ENCODE measurements around the gene NOTCH1.

The NOTCH1 gene

DNA sequence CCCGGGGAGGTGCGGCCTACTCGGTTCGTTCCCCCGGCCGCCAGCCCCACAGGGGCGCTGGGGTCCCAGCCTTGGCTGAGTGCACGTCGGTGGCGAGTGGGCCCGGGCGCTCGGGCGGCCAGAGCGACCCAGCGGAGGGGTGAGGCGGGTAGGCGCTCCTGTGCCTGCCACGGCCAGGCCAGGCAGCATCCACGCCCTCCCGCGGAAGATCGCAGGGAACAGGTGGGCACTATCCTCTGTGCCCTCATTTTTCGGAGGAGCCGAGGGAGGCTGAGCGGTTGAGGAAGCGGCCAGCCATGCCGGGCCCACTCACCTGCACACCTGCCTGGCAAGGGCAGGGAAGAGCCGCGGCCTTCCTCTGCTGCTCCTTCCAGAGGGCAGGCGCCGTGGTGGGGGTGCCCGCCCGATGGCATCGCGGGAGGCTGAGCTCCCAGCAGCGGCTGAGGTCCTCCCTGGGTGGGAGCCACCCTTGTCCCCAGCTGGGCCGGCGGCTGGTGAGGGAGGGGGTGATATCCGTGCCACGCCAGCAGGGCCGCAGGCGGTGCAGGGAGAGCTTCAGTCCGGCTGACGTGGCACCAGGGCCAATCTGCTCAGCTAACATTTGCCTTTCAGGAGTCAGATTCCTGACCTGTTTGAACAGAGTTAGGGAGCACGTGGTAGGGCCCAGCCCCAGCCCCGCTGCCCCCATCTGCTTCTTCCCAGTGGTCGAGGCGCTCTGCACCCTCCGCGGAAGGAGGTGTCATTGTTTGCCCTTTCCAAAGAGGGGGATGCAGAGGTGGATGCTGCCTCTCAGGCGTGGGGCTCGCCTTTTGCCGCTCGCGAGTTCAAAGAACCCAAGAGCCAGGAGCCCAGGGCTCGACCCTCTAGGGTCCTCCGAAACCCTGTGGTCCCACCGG lies 61.4 kb downstream of the NOTCH1 start:
- no peak for DNase-seq

DNA sequence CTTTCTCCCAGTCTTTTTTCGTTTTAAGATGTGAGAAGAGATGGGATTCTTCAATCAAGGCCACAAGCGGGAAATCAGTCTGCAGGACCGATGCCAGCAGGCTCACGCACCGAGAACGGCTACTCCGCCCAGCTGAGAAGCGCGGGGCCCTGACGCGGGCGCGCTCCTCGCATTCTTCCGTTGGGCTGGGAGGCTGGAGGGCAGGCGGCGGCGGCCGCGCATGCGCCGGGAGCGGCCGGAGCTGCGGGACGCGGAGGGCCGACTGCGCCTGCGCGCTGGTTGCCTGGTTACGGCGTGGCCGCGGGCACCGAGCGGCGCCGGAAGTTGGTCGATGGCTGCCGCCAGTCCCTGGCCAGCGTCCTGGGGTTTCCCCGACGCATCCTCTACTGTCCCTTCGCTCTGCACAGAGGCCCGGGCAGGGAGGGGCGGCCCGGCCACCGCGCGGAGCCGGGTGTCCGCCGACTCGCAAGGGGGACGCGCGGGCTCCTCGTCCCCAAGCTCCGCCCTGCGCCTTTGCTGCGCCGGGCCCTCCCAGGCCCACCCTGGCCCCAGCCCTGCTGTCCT lies 62.2 kb downstream of the NOTCH1 start:
- peak; percentile 94 for DNase-seq

DNA sequence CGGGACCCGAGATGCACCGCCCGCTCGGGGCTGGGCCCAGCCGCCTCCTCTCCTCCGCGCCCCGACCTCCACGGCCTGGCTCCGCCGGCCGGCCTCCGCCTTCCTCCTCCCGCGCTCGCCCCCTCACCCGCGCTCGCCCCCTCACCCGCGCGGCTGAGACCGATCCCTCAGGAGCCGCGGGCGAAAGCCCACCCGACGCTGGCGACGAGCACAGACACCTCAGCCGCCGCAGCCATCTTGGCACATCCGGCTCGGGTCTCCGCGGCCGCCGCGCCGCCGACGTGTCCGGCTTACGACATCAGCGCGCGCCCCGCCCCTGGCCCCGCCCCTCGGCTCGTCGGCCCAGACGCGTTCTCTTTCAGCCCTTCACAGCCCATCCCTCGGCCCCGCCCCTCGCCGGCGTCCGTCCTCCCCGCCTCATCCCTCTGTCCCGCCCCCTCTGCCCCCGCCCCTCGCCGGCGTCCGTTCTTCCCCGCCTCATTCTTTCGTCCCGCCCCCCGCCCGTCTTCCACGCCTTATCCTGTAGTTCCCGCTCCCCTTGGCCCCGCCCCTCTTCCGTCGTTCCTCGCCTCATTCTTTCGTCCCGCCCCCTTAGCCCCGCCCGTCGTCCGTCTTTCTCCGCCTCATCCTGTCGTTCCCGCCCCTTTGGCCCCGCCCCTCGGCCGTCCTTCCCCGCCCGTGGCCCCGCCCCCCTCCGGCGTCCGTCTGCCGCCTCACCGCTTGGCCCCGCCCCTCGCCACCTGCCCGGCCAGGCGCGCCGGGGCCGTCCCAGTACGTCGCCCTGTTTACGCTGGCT lies 62.9 kb downstream of the NOTCH1 start, which contains the start of gene SEC16A:
Gene SEC16A (minus strand): TSS at position 248 of the 796 bp plus-strand sequence. CDS start 5,425 bp downstream, outside the sequence.
- DNase-seq: peak; percentile 100

DNA sequence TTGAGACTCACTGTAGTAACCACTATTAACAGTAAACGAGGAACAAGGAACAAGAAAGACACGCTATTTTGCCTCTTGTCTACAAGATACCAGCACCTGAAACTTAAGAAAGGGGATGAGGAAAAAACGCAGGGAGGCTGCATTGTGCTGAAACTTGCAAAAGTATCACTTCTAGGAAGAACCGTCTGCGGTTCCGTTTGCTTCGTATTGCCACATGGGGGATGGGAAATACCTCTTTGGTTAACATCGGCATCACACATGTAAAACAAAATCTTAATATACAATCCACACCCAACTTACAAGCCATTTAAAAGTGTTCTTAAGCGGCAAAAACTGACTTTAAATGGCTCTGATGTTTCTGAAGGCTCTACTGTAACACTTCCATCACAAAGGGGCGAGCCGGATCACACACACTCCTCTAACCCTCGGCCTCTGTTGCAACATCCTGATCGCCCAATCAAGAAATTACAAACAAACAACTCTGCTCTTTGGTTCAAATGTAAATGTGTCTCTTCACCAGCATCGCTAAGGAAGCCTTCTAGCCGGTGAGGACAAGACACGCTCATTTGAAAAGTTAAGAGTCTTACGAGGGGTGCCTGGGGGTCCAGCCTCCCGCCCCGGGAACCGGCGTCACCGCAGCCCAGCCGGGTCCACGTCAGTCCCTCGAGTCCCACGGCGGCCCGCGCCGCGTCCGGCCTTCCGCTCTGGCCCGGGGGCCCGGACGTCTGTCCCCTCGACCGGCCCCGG lies 63.6 kb downstream of the NOTCH1 start:
- peak; percentile 42 for DNase-seq

DNA sequence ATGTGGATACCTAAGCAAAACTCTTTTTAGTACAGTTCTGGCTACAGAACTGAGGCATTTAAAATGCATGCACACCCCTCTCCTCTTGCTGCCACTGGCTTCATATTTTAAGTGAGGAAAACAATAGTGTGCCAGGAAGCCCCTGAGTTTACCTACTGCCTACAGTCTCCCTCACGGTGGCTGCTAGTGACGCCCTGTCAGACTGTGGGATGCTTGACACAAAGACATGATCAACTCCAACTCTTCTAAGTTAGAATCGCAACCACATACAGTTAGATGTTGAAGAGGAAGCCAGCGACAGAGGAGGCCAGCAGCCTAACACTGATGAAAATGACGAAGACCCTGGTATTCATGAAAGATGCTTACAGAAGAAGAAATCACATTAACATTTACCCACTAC lies 64.3 kb downstream of the NOTCH1 start:
- no peak for DNase-seq

DNA sequence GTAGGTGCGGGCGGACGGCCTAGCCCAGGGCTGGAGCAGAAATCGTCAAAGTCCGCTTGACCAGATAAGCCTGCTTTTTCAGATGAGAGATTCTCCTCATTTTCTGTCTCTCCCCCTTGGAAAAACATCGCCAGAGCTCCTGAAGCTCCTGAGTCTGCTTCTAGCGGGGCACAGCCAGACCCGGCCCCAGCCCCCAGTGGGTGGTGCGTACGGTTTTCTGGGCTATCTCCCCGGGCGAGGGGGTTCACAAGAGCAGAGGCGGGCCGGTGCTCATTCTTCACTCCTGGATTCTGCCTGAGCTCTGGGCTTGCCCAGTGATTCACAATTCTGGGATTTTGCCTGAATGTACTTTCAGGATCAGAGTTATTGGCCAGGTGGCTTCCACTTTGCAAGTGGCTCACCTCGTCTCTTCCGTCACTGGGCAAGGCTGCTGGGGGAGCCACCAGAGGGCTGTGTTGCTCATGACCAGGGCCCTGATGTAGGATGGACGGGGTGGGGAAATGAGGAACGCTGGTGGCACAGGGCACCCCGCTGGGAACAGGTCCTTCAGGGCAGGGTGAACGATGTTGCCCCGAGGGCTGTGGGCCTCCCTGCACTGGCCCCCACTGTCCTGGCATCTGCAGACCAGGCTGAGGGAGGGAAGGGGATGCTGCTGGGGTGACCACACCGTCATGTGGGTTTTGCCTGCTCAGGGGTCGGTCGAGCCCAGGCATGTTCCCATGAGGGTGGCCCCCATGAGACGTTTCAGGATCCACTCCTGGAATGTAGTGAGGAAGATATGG lies 69.3 kb downstream of the NOTCH1 start:
- DNase-seq: no peak

DNA sequence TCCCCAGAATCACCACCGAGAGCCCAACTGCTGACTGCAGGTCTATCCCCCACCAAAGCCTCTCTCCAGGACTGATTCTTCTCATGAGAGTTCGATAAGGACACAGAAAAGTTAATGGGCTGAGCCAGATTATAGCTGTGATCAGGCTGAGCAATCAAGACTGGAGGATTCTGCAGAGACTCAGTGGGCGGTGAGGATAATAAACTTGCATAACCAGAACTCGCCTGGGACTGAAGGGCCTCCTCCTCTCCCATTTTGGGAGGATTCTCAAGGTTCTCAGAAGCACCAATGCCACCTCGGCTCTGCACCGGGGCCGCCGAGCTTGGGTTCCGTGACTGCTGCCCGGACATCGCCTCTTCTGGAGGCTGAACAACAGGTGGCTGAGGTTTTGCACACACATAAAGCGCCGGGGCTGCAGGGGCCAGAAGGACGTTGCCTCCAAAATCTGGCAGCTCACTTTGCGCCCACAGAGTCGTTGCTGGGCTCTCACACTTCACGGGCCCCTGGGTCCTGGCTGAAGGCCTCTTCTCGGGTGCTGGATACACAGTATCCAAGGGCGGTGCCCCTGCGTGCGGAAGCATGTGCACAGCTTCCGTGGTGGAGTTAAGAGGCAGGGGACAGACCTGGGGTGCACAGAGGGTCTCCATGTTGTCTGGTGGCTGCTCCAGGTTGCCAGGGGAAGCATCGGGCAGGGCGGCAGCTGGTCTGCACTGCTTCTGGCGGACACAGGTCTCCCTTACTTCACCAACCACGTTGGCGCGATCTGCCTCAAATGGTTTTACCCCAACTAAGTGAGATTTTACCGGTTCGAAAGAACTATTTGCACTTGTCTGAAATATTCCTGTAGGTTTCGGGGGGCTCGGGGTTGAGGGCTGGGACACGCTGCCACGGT lies 70.6 kb downstream of the NOTCH1 start:
- no peak for DNase-seq

DNA sequence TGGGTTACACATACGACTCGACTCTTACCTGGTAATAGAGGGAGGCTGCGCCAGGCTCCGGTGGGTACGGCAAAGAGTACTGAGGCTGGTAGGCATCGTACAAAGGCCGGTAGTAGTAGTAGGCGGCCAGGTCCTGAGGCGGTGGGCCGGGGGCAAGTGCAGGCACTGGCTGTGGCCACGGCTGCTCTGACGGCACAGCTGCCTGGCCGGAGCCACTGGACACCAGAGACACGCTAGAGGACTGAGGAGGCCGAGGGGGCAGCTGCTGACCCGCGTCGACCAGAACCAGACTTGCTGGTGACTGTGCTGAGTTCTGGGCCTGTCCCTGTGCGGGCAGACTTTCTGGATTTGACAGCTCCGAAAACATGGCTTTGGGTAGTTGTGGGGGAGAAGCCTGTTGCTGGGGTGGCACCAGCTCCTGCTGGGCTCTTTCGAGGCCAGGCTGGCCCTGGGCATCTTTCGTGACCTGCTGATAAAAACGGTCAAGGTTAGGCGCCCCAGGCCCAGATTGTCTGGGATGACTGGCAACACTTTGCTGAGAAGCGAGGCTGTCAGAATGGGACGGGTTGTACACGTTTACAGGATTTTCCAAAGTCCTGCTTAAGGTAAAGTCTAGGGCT lies 71.7 kb downstream of the NOTCH1 start:
- DNase-seq: no peak

DNA sequence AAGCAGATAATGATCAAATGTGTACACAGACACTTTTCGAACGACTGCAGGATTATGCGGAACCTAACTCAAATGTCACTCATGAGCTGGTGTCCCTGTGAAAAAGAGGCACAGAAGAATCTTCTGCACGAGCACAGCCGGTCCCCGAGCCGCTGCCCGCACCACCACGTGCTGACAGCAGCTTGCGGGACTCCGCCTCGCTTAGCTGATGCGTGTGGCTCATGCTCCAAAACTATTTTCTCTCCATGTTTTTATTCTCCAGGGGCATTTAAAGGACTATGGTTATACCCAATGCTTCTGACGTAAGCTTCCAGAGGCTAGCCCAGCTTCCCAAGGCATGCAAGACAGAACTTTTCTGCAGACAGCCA lies 72.5 kb downstream of the NOTCH1 start:
- DNase-seq: no peak

DNA sequence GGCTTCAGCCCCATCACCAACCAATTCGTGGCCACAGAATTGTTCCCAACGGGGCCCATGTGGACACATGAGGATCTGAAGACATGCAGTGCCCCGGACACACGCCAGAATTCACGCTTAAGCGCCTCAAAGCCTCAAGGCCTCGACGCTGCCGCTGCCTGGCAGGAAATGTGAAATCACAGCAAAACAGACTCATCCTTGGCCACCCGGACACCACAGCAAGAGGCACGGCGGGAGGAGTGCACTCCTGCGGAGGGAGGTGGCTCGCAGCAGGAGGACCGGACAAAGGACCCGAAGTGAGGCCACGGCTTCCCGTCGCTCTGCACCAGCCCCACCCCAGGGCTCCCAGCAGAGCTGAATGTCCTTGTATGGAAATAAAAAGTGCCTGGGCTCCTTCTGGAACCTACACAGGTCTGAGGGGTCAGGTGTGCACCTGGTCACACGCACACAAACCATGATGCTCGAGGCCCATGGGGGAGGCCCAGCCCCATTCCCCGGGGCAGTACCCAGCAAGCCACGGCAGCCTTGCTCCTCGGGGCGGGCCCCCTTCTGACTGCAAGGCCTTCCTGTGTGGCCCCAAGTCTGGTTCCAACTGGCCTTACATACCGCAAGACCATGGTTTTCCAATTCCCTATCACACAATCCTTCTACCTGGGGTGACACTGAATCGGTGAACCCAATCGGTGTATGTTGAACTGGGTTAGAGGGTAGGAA lies 73.1 kb downstream of the NOTCH1 start:
- no peak for DNase-seq

DNA sequence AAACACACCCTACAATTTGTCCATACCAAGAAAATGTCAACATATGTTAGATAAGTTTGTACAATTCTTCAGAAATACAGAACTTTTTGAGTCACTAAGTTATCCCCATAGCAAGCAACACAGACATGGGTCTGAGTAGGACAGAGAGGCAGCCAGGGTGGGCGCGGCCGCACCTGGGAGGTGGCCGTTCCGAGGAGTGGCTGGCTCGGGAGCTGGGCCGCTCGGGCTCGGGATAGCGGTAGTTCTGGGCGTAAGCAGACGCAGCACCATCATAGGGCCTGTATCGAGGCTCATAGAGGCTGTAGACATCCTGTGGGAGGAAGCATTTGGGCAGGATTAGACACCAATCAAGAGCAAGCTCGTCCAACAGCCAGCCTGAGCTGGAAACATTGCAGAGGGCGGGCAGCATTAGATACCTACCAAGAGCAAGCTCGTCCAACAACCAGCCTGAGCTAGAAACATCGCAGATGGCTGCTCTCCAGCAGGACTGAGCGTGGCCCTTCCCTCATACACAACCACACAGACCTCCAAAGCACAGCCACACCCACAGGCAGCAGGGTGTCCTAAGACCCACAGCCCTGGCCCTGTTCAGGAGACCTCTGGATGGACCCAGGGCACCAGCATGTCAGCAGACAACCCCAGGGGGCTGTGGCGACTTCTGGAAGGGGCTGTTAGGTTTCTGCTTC lies 73.9 kb downstream of the NOTCH1 start:
- no peak for DNase-seq

DNA sequence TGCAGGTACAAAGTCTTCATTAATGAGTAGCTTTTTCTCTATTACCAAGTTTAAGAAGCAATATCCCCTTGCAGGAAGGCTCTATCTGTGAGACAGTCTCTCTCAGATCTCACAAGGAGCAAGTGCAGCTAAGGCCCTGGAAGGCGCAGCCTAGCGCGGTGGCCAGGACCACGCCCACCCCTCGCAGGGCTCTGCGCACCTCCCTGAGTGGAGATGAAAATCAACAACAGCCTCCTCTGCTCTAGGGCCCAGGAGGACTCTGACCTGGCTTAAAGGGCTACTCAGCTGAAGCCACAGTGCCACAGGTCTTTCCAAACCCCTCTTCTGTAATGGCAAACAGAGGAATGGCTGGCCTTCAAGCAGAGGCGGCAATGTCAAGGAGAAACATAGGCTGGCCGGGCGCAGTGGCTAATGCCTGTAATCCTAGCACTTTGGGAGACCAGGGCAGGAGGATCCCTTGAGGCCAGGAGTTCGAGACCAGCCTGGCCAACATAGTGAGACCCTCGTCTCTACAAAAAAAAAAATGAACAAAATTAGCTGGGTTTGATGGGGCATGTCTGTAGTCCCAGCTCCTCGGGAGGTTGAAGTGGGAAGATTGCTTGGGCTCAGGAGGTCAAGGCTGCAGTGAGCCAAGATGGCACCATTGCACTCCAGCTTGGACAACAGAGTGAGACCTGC lies 74.9 kb downstream of the NOTCH1 start:
- DNase-seq: no peak

DNA sequence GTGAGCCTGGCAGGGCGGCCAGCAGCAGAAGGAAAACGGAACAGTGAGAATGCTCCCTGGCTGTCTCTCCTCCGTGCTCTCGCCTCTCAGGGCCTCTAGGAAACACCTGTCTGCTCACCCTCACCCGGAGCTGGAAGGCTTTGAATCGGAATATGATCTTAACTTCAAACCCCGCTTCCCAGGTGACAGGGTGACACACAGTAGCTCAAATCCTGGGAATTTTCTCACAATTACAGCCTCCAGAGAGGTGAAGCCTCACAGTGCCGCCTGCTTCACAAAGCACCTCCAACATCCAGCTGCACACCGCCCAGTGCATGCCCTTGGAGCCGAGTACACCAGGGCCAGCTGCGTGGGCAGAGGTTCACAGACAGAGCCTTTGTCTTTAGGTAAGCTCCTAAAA lies 75.5 kb downstream of the NOTCH1 start:
- no peak for DNase-seq

DNA sequence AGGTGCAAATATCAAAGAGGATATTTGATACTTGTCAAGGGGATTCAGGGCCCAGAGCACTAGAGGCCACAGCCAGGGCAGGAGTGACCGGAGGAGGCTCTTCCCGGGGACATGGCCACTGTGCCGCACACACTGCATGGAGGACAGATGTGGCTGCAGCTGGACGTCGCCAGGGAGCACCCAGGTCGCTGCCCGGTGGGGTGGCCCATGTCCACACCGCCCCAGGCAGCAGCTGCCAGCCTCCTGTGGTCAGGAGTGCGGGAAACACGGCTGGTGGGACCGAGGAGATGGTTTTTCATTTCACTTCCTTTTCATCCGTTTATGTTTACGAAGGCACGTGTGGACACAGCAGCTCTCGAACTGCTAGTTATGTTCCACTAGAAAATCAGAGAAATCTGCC lies 78.1 kb downstream of the NOTCH1 start:
- DNase-seq: no peak

DNA sequence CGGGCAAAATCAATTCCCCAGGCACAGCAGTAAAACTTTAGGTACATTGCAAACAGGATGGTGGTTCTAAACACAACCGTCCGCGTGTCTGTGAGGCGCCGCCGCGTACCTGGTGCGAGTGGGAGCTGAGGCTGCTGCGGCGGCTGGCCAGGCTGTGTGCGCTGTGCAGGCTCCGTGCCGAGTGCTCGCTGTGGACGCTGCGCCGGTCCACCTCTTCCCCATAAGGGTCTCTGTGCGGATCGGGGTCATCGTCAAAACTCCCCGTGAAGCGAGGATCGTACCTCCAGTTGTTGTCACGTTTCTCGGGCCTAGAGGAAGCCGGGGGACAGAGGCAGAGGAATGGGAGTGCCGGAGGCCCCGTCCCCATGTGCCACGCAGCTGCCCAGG lies 79.7 kb downstream of the NOTCH1 start:
- no peak for DNase-seq

DNA sequence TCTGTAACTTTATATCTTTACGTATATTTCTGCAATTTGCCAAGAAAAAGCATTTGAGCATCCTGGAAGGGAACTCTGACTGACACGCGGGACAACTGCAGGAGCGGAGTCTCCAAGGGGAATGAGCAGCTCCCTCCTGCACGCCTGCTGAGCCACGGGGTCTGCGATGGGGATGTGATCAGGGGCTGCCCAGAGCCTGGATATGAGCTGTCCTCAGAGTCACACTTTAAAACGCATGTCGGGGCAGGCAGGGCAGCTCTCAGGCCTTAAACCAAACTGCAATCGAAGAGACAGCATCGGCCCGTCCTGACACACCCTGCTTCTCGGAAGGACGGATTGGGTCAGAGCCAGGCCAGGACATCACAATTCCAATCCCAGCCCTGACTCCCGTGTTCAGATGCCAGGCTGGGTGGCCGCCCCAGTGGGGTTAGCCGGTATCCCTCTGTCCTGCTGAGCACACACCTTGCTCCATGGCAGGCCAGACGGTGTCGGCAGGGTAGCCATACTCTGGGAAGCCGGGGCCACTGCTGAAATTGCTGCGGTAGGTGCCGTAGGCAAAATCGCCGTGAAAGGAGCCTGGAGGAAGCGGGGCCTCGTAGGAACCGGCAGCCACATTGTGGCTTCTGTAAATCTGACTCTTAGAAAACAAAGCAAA lies 80.2 kb downstream of the NOTCH1 start:
- DNase-seq: no peak

DNA sequence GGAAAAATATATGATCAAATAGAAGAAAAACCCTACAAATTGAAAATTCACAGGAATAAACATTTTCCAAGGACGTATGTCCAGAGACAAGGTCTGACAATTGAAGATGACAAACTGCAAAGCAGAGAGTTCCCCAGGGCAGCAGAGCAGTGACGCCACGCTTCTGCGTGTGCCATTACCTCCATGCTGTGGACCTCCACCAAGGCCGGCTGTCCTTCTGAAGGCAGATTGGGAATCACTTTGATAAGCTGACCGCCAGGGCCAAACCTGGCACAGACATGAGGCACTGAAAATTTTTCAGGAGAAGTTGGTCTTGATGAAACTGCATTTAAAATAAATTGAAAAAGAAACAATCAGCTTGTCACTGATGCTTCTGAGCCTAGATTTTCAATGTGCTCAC lies 81.6 kb downstream of the NOTCH1 start:
- no peak for DNase-seq

DNA sequence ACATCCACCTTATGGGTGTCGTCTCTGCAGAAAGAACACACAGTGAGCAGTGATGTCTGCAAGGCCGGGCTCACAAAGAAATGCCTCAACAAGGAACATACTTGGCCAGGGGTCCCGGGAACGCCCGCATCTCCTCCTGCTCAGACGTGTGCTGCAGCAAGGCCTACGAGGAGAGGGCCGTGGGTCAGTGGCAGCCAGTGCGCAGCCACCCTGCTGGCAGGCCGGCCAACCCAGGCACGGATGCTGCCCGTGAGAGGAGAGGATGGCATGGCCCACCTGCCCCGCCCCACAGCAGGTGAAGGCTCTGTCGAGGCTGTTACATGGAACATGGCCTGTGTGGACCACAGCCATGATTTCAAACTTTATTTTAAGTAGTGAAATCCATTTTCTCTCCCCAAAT lies 82.3 kb downstream of the NOTCH1 start:
- no peak for DNase-seq

Measured in stimulated activated CD4-positive, alpha-beta T cell treated with anti-CD3 and anti-CD28 coated beads, Interleukin-4, amount 100 ng/mL, for 24 hours (primary cell).